HepG2 (cell line): Measurements from ENCODE around the gene ULK4. TPM values are rescaled to one million over a fixed set of nuclear protein-coding genes. Genes with fewer than 3 reads are reported as not detected.

Experiments used
- BCLAF1 ChIP-seq: fragments of 450-650 bp; IDR thresholded peaks from 2 replicates; pipeline ENCODE4 v1.6.1; 2017; ENCODE audit warnings: mild to moderate bottlenecking
- CENPX ChIP-seq: sonication (generic); formaldehyde crosslinking; IDR thresholded peaks from 2 replicates; pipeline ENCODE4 v1.9.0; 2021; ENCODE audit warnings: mild to moderate bottlenecking, missing genetic modification reagents, moderate library complexity
- CSRNP2 ChIP-seq: sonication (generic); formaldehyde crosslinking; conservative IDR thresholded peaks from 2 replicates; pipeline ENCODE4 v1.8.0; 2022; ENCODE audit warnings: low read depth, missing genetic modification reagents
- DBP ChIP-seq: sonication (generic); formaldehyde crosslinking; IDR thresholded peaks from 2 replicates; pipeline ENCODE4 v1.4.0; 2020; ENCODE audit warnings: missing genetic modification reagents; ENCODE audit errors: not compliant biosample characterization
- ETS1 ChIP-seq: sonication (generic); formaldehyde crosslinking; IDR thresholded peaks from 2 replicates; pipeline ENCODE4 v1.4.0; 2020; ENCODE audit warnings: missing genetic modification reagents
- GLMP ChIP-seq: sonication (generic); formaldehyde crosslinking; IDR thresholded peaks from 2 replicates; pipeline ENCODE4 v1.9.0; 2021; ENCODE audit warnings: missing genetic modification reagents, mild to moderate bottlenecking, borderline replicate concordance
- IRF2 ChIP-seq: IDR thresholded peaks from 2 replicates; pipeline ENCODE4 v1.6.1; 2018; ENCODE audit warnings: missing genetic modification reagents, missing compliant biosample characterization
- JDP2 ChIP-seq: sonication (generic); formaldehyde crosslinking; IDR thresholded peaks from 2 replicates; pipeline ENCODE4 v1.8.1; 2022; ENCODE audit warnings: missing genetic modification reagents, borderline replicate concordance
- KDM2A ChIP-seq: sonication (generic); formaldehyde crosslinking; IDR thresholded peaks from 2 replicates; pipeline ENCODE4 v1.4.0; 2020; ENCODE audit warnings: low read depth, missing genetic modification reagents, borderline replicate concordance
- NAIF1 ChIP-seq: sonication (generic); formaldehyde crosslinking; IDR thresholded peaks from 2 replicates; pipeline ENCODE4 v1.5.0; 2020; ENCODE audit warnings: mild to moderate bottlenecking, missing genetic modification reagents, borderline replicate concordance
- NCOA1 ChIP-seq: sonication (generic); formaldehyde crosslinking; IDR thresholded peaks from 2 replicates; pipeline ENCODE4 v1.9.0; 2021; ENCODE audit warnings: missing genetic modification reagents
- ONECUT2 ChIP-seq: sonication (generic); formaldehyde crosslinking; IDR thresholded peaks from 2 replicates; pipeline ENCODE4 v1.4.0; 2020; ENCODE audit warnings: missing genetic modification reagents
- PITX1 ChIP-seq: sonication (generic); formaldehyde crosslinking; IDR thresholded peaks from 2 replicates; pipeline ENCODE4 v1.5.1; 2020; ENCODE audit warnings: mild to moderate bottlenecking, missing genetic modification reagents
- SNAPC5 ChIP-seq: sonication (generic); formaldehyde crosslinking; IDR thresholded peaks from 2 replicates; pipeline ENCODE4 v1.8.1; 2023; ENCODE audit warnings: mild to moderate bottlenecking, missing genetic modification reagents, borderline replicate concordance
- SPEN ChIP-seq: sonication (generic); formaldehyde crosslinking; IDR thresholded peaks from 2 replicates; pipeline ENCODE4 v1.5.1; 2020; ENCODE audit warnings: low read depth, mild to moderate bottlenecking, missing genetic modification reagents
- WIZ ChIP-seq: sonication (generic); formaldehyde crosslinking; IDR thresholded peaks from 2 replicates; pipeline ENCODE4 v1.5.1; 2020; ENCODE audit warnings: mild to moderate bottlenecking, missing genetic modification reagents
- ZNF10 ChIP-seq: sonication (generic); formaldehyde crosslinking; IDR thresholded peaks from 2 replicates; pipeline ENCODE4 v1.4.0; 2020; ENCODE audit warnings: mild to moderate bottlenecking, low read depth, missing genetic modification reagents, borderline replicate concordance
- ZNF460 ChIP-seq: sonication (generic); formaldehyde crosslinking; IDR thresholded peaks from 2 replicates; pipeline ENCODE4 v1.5.1; 2020; ENCODE audit warnings: missing genetic modification reagents, mild to moderate bottlenecking, borderline replicate concordance
- ZNF550 ChIP-seq: sonication (generic); formaldehyde crosslinking; IDR thresholded peaks from 2 replicates; pipeline ENCODE4 v1.4.0; 2020; ENCODE audit warnings: mild to moderate bottlenecking, missing genetic modification reagents, borderline replicate concordance
- ZNF747 ChIP-seq: sonication (generic); formaldehyde crosslinking; IDR thresholded peaks from 2 replicates; pipeline ENCODE4 v1.8.1; 2023; ENCODE audit warnings: missing genetic modification reagents, mild to moderate bottlenecking, borderline replicate concordance
- polyA plus RNA-seq, 8 experiments: library from polyadenylated mRNA; depleted of rRNA in 3 of 8; stranded (reverse) in 7 of 8; unstranded in 1 of 8; fragments of >200 nt; fragmentation: Illumina TruSeq in 4 of 8; extraction: Trizol in 4 of 8; gene quantifications; 2 replicates each; pipeline versions ENCODE4 v1.2.1 to v1.2.3, GENCODE V29; 2011 to 2016; ENCODE audit warnings: low read depth in 4 of 8, missing spikeins in 1 of 8, mixed read lengths in 1 of 8; ENCODE audit not compliant: insufficient read depth in 1 of 8
- total RNA-seq, 5 experiments: library from RNA; depleted of rRNA; stranded (reverse); fragments of >200 nt; fragmentation: Illumina TruSeq; extraction: Trizol; gene quantifications; 2 replicates each; pipeline ENCODE4 v1.2.3, GENCODE V29; 2016; ENCODE audit warnings: low read depth in 1 of 5

ULK4 gene
- total and polyA plus RNA-seq, 2 of the 13 experiments (the other 11 are each of a cell fraction or from before 2014, with no cell fraction given): 6.7 to 11.8 TPM

GRCh38 chr3:41198950-41199865 lies 762.7 kb downstream of the ULK4 start, which contains the start of gene CTNNB1 (continued):
- TF ChIP-seq ZNF10 (no peak), DBP (CRISPR knock-in tag) (no peak), BCLAF1 (no peak), SPEN (CRISPR knock-in tag) (peak; percentile 95), NAIF1 (CRISPR knock-in tag) (peak; percentile 52; the same call in 1 of the 2 replicates), SNAPC5 (CRISPR knock-in tag) (no peak), ZNF747 (CRISPR knock-in tag) (peak; percentile 94), IRF2 (CRISPR knock-in tag) (peak; percentile 92; the same call in 1 of the 2 replicates), CSRNP2 (CRISPR knock-in tag) (0 out of 2 replicates have a peak, but pooled peaks have one; percentile 48), GLMP (CRISPR knock-in tag) (no peak; the same call in 1 of the 2 replicates), ZNF550 (CRISPR knock-in tag) (no peak), WIZ (CRISPR knock-in tag) (0 out of 2 replicates have a peak, but pooled peaks have one; percentile 52), ZNF460 (CRISPR knock-in tag) (peak; percentile 44; the same call in 1 of the 2 replicates), ONECUT2 (CRISPR knock-in tag) (peak; percentile 61; the same call in 1 of the 2 replicates), KDM2A (peak; percentile 99), ETS1 (CRISPR knock-in tag) (no peak), PITX1 (CRISPR knock-in tag) (peak; percentile 92), JDP2 (CRISPR knock-in tag) (no peak; the same call in 1 of the 2 replicates), CENPX (CRISPR knock-in tag) (no peak), NCOA1 (CRISPR knock-in tag) (no peak)
